HepG2 (cell line): ENCODE data around the gene SNAI3. TPM values are rescaled to one million over a fixed set of nuclear protein-coding genes. Genes with fewer than 3 reads are reported as not detected.

Source experiments
- ATF7 ChIP-seq, 2 experiments: fragments of 450-650 bp in 1 of 2; sonication (generic) in 1 of 2; formaldehyde crosslinking in 1 of 2; IDR thresholded peaks; 2 replicates each; pipeline versions ENCODE4 v1.4.0 to v1.6.1; 2016 to 2020; ENCODE audit warnings: antibody characterized with exemption in 1 of 2, mild to moderate bottlenecking in 1 of 2, missing genetic modification reagents in 1 of 2
- CHCHD3 ChIP-seq: sonication (generic); formaldehyde crosslinking; IDR thresholded peaks from 2 replicates; pipeline ENCODE4 v1.8.0; 2022; ENCODE audit warnings: mild to moderate bottlenecking, missing genetic modification reagents, moderate library complexity
- HES4 ChIP-seq: sonication (generic); formaldehyde crosslinking; IDR thresholded peaks from 2 replicates; pipeline ENCODE4 v1.9.0; 2021; ENCODE audit warnings: mild to moderate bottlenecking, missing genetic modification reagents, borderline replicate concordance
- HOXA5 ChIP-seq: sonication (generic); formaldehyde crosslinking; IDR thresholded peaks from 2 replicates; pipeline ENCODE4 v1.4.0; 2020; ENCODE audit warnings: missing genetic modification reagents
- NR2F2 ChIP-seq: IDR thresholded peaks from 2 replicates; pipeline ENCODE4 v1.6.1; 2012; ENCODE audit warnings: low read depth, inconsistent platforms, borderline replicate concordance
- NR2F6 ChIP-seq, 2 experiments: IDR thresholded peaks; 2 replicates each; pipeline ENCODE4 v1.6.1; 2016; ENCODE audit warnings: antibody characterized with exemption in 1 of 2, mild to moderate bottlenecking in 1 of 2
- TEAD2 ChIP-seq: sonication (generic); formaldehyde crosslinking; IDR thresholded peaks from 2 replicates; pipeline ENCODE4 v1.9.0; 2021; ENCODE audit warnings: missing genetic modification reagents
- TRIM24 ChIP-seq: sonication (generic); formaldehyde crosslinking; IDR thresholded peaks from 2 replicates; pipeline ENCODE4 v1.8.0; 2022; ENCODE audit warnings: mild to moderate bottlenecking, missing genetic modification reagents
- U2AF2 ChIP-seq: fragments of 200-400 bp; formaldehyde crosslinking; IDR thresholded peaks from 2 replicates; pipeline ENCODE4 v1.6.1; 2017; ENCODE audit warnings: low read depth, mild to moderate bottlenecking, low read length
- YEATS4 ChIP-seq: sonication (generic); formaldehyde crosslinking; IDR thresholded peaks from 2 replicates; pipeline ENCODE4 v1.4.0; 2020; ENCODE audit warnings: missing genetic modification reagents, borderline replicate concordance
- ZFP1 ChIP-seq: IDR thresholded peaks from 2 replicates; pipeline ENCODE4 v1.6.1; 2016
- ZNF235 ChIP-seq: sonication (generic); formaldehyde crosslinking; IDR thresholded peaks from 2 replicates; pipeline ENCODE4 v1.8.1; 2023; ENCODE audit warnings: mild to moderate bottlenecking, missing genetic modification reagents, borderline replicate concordance
- ZNF326 ChIP-seq: sonication (generic); formaldehyde crosslinking; IDR thresholded peaks from 2 replicates; pipeline ENCODE4 v1.4.0; 2020; ENCODE audit warnings: missing genetic modification reagents, borderline replicate concordance
- ZNF556 ChIP-seq: sonication (generic); formaldehyde crosslinking; IDR thresholded peaks from 2 replicates; pipeline ENCODE4 v1.4.0; 2020; ENCODE audit warnings: mild to moderate bottlenecking, missing genetic modification reagents, borderline replicate concordance
- ZNF678 ChIP-seq: sonication (generic); formaldehyde crosslinking; IDR thresholded peaks from 2 replicates; pipeline ENCODE4 v1.4.0; 2020; ENCODE audit warnings: mild to moderate bottlenecking, missing genetic modification reagents
- ZNF772 ChIP-seq: sonication (generic); formaldehyde crosslinking; IDR thresholded peaks from 2 replicates; pipeline ENCODE4 v1.5.0; 2020; ENCODE audit warnings: mild to moderate bottlenecking, missing genetic modification reagents
- polyA plus RNA-seq, 8 experiments: library from polyadenylated mRNA; depleted of rRNA in 3 of 8; stranded (reverse) in 7 of 8; unstranded in 1 of 8; fragments of >200 nt; fragmentation: Illumina TruSeq in 4 of 8; extraction: Trizol in 4 of 8; gene quantifications; 2 replicates each; pipeline versions ENCODE4 v1.2.1 to v1.2.3, GENCODE V29; 2011 to 2016; ENCODE audit warnings: low read depth in 4 of 8, missing spikeins in 1 of 8, mixed read lengths in 1 of 8; ENCODE audit not compliant: insufficient read depth in 1 of 8
- total RNA-seq, 5 experiments: library from RNA; depleted of rRNA; stranded (reverse); fragments of >200 nt; fragmentation: Illumina TruSeq; extraction: Trizol; gene quantifications; 2 replicates each; pipeline ENCODE4 v1.2.3, GENCODE V29; 2016; ENCODE audit warnings: low read depth in 1 of 5
- TF ChIP-seq, protein P1 (sequence below): sonication (generic); formaldehyde crosslinking; IDR thresholded peaks from 2 replicates; pipeline ENCODE4 v1.4.0; 2020; ENCODE audit warnings: missing genetic modification reagents, mild to moderate bottlenecking, borderline replicate concordance
- TF ChIP-seq, protein P2 (sequence below): IDR thresholded peaks from 2 replicates; pipeline ENCODE4 v1.6.1; 2016; ENCODE audit warnings: mild to moderate bottlenecking, missing biosample characterization, missing genetic modification reagents
- TF ChIP-seq, protein P3 (sequence below): sonication (generic); formaldehyde crosslinking; IDR thresholded peaks from 2 replicates; pipeline ENCODE4 v1.5.0; 2020; ENCODE audit warnings: mild to moderate bottlenecking, missing genetic modification reagents, borderline replicate concordance

The SNAI3 gene
- total and polyA plus RNA-seq, 2 of the 13 experiments (the other 11 are each of a cell fraction or from before 2014, with no cell fraction given) = 0.09 to 0.18 TPM

DNA sequence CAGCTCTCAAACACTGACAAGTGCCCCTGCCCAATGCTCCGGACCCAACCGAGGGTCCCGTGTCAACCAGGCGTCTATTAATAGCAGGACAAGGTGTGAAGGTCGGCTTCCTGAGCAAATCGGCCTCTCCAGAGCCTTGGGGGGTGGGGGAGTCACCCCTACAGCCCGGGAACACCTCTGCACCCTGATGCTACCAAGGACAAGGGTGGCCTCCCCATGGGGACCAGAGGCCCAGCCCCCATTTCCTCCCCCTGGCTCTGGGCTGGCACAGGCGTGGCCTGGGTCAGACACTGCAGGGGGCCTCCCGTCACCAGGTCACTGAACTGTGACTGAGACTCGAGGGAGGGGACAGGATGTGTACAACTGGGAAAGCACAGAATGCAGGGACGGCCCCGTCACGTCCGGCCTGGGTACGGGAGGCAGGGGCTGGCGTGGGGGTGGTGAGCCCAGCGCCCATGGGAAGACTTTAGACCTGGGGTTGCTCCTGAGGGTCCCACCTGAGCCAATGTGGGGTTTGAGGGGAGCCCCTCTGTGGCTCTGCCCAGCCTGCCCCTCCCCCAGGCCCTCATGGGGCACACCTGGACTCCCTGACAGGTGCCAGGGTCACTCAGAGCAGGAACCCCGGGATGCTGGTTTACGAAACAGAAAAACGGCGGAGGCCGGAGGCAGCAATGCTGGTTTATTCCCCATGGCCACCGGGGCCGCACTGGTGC is 34.9 kb downstream of the SNAI3 start (continued):
- TF ChIP-seq, protein P1, sequence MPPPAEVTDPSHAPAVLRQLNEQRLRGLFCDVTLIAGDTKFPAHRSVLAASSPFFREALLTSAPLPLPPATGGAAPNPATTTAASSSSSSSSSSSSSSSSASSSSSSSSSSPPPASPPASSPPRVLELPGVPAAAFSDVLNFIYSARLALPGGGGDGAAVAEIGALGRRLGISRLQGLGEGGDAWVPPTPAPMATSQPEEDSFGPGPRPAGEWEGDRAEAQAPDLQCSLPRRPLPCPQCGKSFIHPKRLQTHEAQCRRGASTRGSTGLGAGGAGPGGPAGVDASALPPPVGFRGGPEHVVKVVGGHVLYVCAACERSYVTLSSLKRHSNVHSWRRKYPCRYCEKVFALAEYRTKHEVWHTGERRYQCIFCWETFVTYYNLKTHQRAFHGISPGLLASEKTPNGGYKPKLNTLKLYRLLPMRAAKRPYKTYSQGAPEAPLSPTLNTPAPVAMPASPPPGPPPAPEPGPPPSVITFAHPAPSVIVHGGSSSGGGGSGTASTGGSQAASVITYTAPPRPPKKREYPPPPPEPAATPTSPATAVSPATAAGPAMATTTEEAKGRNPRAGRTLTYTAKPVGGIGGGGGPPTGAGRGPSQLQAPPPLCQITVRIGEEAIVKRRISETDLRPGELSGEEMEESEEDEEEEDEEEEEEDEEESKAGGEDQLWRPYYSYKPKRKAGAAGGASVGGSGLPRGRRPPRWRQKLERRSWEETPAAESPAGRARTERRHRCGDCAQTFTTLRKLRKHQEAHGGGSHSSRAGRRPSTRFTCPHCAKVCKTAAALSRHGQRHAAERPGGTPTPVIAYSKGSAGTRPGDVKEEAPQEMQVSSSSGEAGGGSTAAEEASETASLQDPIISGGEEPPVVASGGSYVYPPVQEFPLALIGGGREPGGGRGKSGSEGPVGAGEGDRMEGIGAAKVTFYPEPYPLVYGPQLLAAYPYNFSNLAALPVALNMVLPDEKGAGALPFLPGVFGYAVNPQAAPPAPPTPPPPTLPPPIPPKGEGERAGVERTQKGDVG = no peak; the same call in 1 of the 2 replicates
- TF ChIP-seq HES4 (CRISPR knock-in tag) (no peak; the same call in none of the 2 replicates), ZNF772 (CRISPR knock-in tag) (peak; percentile 93), U2AF2 (0 out of 2 replicates have a peak, but pooled peaks have one; percentile 32), ZNF235 (CRISPR knock-in tag) (no peak), NR2F6 (IDR thresholded peaks at IDR 0.05) (peak; percentile 74), NR2F6 (CRISPR knock-in tag; IDR thresholded peaks at IDR 0.05) (peak; percentile 96), TEAD2 (CRISPR knock-in tag) (no peak), ZNF326 (0 out of 2 replicates have a peak, but pooled peaks have one; percentile 72), ATF7 (IDR thresholded peaks at IDR 0.05) (no peak), ATF7 (CRISPR knock-in tag; IDR thresholded peaks at IDR 0.05) (peak; percentile 91), TRIM24 (no peak), ZNF556 (peak; percentile 84), YEATS4 (CRISPR knock-in tag) (no peak), CHCHD3 (no peak), NR2F2 (0 out of 2 replicates have a peak, but pooled peaks have one; percentile 73), ZNF678 (CRISPR knock-in tag) (no peak; the same call in 1 of the 2 replicates), ZFP1 (peak; percentile 94), HOXA5 (CRISPR knock-in tag) (no peak)
- TF ChIP-seq, protein P2, sequence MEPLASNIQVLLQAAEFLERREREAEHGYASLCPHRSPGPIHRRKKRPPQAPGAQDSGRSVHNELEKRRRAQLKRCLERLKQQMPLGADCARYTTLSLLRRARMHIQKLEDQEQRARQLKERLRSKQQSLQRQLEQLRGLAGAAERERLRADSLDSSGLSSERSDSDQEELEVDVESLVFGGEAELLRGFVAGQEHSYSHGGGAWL (CRISPR knock-in tag) = no peak; the same call in 1 of the 2 replicates
- TF ChIP-seq, protein P3, sequence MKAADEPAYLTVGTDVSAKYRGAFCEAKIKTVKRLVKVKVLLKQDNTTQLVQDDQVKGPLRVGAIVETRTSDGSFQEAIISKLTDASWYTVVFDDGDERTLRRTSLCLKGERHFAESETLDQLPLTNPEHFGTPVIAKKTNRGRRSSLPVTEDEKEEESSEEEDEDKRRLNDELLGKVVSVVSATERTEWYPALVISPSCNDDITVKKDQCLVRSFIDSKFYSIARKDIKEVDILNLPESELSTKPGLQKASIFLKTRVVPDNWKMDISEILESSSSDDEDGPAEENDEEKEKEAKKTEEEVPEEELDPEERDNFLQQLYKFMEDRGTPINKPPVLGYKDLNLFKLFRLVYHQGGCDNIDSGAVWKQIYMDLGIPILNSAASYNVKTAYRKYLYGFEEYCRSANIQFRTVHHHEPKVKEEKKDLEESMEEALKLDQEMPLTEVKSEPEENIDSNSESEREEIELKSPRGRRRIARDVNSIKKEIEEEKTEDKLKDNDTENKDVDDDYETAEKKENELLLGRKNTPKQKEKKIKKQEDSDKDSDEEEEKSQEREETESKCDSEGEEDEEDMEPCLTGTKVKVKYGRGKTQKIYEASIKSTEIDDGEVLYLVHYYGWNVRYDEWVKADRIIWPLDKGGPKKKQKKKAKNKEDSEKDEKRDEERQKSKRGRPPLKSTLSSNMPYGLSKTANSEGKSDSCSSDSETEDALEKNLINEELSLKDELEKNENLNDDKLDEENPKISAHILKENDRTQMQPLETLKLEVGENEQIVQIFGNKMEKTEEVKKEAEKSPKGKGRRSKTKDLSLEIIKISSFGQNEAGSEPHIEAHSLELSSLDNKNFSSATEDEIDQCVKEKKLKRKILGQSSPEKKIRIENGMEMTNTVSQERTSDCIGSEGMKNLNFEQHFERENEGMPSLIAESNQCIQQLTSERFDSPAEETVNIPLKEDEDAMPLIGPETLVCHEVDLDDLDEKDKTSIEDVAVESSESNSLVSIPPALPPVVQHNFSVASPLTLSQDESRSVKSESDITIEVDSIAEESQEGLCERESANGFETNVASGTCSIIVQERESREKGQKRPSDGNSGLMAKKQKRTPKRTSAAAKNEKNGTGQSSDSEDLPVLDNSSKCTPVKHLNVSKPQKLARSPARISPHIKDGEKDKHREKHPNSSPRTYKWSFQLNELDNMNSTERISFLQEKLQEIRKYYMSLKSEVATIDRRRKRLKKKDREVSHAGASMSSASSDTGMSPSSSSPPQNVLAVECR (CRISPR knock-in tag) = peak; percentile 90
